Measurements from ENCODE around the gene CTAGE9.
"Not testable (repeated sequence)": the region's sequence is repeated elsewhere in the genome, so short reads cannot be mapped to it uniquely, and the experiment has no call there.

CTAGE9 gene, protein sequence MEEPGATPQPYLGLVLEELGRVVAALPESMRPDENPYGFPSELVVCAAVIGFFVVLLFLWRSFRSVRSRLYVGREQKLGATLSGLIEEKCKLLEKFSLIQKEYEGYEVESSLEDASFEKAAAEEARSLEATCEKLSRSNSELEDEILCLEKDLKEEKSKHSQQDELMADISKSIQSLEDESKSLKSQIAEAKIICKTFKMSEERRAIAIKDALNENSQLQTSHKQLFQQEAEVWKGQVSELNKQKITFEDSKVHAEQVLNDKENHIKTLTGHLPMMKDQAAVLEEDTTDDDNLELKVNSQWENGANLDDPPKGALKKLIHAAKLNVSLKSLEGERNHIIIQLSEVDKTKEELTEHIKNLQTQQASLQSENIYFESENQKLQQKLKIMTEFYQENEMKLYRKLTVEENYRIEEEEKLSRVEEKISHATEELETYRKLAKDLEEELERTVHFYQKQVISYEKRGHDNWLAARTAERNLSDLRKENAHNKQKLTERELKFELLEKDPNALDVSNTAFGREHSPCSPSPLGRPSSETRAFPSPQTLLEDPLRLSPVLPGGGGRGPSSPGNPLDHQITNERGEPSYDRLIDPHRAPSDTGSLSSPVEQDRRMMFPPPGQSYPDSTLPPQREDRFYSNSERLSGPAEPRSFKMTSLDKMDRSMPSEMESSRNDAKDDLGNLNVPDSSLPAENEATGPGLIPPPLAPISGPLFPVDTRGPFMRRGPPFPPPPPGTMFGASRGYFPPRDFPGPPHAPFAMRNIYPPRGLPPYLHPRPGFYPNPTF

DNA sequence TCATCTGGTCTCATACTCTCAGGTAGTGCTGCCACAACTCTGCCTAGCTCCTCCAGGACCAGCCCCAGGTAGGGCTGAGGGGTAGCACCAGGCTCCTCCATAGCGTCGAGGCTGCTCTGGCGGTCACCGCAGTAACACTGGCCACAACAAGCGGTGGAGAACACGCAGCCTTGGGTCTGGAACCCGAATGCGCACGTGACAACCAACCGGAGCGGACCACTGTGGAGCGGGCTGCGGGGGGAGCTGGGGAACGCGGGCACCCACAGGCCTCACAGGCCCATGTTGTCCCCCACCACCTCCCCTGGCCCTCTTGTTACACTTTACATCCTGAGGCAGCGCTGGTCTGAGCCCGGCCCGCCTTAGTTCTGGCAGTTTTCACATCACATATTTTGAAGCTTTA lies at the start of gene CTAGE9:
CTAGE9 (minus strand) TSS at position 101 of the 400 bp plus-strand sequence; CDS start at position 101, 0 bp downstream.
- not testable (repeated sequence) for DNase-seq (ENCODE audit: low read depth, low spot score)

GRCh38 chr6:131758920-131759319 lies 48.1 kb upstream of the CTAGE9 start:
- DNase-seq (ENCODE audit: low read depth, low spot score), result no peak

DNA sequence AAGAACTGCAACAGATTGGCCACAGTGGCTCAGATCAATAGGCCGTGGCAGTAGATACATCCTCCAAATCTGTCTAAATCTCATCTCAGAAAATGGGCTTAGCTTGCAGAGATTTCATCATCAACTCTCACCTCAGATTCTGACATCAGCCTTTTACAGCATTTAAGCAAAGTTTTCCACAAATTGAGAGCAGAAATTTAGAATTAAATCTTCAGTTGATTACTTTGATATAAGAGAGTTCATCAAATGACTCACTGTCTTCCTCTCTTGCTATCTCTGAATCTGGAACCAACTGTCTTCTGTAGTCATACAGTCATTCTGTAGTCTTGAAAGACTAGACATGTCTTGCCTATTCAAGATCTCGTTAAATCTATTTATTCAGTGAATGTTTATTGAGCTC lies 45.2 kb upstream of the CTAGE9 start:
- DNase-seq (ENCODE audit: low read depth, low spot score), result no peak

DNA sequence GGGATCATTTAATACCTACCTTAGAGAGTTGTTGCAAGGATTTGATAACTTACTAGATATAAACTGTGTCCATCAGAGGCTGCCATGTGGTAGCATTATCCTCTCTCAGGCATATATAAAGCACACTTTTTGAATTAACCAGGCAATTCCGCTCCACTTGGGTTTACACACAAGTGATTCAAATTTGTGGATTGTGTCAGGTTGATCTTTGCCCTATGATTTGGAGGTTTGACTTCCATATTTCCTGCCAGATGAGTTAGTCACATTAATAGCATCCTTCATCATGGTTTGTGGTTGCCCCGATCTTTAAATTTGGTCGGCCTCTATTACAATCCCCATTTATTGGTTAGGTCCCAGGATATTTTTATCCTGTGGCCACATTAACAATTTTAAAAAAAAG lies 44.8 kb upstream of the CTAGE9 start:
- no peak for DNase-seq (ENCODE audit: low read depth, low spot score)

DNA sequence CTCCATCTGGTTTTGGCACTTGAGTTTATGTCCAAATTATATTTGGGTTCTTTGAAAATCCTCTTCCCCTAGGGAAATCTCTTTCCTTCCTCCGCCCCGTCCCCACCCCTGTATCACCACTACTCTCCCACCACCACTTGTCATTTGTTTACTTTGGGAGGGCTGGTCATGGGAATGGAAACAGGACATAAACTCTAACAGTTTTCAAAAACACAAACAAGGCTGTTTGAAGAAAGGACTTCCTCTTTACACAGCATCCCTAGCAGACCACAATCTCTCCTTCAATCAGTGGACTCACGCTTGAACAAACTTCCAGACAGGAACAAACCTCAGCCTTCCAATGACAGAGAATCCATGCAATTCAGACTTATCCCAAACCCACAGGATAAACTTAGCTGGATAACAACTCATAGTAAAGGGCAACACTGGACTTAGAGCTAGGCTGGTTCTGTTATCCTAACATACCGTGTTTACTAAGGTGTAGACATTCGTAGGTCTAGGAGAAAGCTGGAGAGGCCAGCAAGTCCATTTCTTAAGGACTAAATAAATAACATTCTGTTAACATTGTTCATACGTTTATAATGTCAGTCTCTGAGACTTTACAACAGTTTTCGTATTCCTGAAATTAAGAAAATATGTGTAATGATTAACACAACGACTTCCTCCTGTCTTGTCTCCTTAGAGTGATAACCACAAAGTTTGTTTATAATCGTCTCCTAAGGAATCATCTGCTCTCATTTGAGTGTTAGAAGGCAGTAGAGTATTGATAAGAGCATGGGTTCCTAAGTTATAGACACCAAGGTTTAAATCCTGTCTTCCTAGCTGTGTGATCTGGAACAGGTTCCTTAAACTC lies 44.1 kb upstream of the CTAGE9 start:
- DNase-seq (ENCODE audit: low read depth, low spot score), result no peak

DNA sequence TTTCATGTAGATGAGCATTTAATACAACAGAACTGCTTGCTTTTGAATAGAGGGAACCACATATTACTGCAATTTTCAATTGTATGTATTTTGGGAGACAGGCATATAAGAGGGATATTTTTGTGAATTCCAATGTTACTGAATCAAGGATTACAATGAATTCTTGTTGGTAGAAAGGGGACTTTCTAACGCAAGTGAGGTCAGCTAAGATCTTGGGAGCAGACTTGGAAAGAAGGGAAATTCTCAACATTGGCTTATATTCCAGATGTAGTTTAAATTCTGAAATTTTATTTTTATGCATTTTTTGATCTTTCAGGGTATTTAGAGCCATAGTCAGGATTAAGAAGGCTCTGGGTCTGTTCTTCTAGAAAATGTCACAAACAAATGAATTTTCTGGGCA lies 43.3 kb upstream of the CTAGE9 start:
- DNase-seq (ENCODE audit: low read depth, low spot score), result no peak

DNA sequence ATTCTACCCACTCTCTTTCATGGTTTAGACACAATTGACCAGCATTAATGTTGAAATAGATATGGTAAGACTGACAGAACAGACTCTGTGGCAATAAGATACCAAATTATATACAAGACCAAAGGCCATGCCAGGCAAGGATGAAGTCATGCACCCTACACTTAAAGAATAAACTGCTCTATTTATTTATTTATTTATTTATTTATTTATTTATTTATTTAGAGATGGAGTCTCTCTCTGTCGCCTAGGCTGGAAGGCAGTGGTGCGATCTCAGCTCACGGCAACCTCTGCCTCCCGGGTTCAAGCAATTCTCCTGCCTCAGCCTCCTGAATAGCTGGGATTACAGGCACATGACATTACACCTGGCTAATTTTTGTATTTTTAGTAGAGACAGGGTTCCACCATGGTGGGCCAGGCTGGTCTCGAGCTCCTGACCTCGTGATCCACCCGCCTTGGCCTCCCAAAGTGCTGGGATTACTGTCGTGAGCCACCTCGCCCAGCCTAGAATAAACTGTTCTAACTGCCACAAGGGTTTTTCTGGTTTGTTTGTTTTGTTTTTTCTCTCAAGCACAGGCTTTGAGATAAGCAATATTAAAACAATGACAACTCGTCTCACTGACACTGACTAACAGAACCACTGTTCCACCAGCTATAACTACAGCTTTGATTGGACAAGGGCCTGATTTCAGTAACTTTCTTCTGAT lies 40.3 kb upstream of the CTAGE9 start:
- not testable (repeated sequence) for DNase-seq (ENCODE audit: low read depth, low spot score)

DNA sequence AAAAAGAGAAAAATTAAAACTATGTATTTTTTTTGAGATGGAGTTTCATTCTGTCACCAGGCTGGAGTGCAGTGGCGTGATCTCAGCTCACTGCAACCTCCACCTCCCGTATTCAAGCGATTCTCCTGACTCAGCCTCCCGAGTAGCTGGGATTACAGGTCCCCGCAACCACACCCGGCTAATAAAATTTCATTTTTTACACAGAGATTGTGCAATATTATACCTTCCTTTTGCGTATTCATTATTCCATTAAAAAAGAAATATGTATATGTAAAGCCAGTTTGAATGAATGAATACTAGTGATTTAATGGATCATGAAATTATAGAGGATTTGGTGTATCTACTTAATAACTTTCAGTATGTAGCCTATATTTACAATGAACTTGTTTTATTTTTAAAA lies 38.2 kb upstream of the CTAGE9 start:
- DNase-seq (ENCODE audit: low read depth, low spot score), result no peak

GRCh38 chr6:131747821-131748353 lies 37.1 kb upstream of the CTAGE9 start:
- no peak for DNase-seq (ENCODE audit: low read depth, low spot score)

- no peak for DNase-seq (ENCODE audit: low read depth, low spot score)
Observed at GRCh38 chr6:131745476-131745875, 34.7 kb upstream of the CTAGE9 start.

DNA sequence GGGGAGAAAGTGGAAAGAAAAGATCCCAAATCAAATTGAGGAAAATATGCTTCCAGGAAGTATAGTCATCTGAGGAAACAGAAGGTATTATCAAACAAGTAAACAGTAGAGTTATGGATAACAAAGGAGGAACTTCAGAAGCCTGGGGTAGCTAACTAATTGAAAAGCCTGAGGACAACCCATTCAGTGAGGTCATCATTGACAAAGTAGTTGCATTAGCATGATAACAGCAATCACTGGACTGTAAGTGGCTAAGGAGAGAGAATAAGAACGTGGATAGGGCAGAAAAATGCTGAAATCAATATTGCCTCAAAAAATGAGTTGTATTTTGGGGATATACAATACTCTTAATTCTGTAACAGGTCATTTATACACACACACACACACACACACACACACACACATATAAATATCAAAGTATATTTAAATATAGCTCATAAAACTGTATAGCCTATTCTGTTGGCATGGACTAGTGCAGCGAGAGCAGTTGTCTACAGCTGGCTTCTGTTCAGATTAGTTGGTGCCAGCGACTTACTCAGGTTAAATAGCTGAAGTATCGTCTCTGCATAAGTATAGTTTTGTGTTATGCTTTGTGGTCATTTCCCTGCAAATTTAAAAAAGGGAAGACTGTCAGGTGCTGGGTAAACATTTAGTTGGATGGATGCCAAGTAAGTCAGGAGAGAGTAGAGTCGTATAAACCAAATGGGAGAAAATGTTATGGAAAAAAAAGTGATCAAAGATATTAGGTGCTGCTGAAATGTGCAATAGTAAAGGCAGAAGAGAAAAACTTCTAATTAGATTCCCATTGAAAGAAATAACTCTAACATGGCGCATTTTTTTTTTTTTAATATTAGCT lies 33.8 kb upstream of the CTAGE9 start:
- peak; percentile 28 for DNase-seq (ENCODE audit: low read depth, low spot score)

DNA sequence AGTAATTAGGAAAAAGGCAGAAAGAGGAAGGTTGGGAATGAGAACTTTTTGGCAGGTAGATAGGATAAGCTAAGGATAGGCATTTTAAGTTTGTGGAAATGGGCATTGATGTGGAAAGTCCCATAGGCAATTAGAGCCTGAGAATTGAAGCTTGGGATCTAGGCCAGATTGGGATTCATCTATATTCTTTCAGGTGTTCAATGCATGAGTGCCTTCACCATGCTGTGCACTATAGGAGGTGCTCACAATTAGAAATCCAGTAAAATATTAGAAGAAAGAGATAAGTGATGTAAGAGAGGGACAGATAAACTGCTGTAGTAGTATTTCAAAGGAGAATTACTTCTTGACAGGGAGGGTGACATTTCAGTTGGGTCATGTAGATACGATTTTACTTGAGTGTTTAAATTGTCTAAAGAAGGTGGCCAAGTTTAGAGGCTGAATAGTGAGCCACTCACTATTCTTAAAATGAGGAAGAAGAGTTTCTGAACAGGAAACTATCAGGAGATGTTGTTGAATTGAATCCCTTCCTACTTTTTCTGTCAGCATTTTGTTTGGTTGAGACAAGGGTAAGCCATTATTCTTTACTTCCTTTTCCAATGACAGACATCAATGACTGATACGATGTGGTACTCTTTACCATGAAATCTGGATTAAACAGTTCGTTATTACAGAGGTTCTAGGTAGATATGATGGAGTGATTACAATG lies 31.0 kb upstream of the CTAGE9 start:
- no peak for DNase-seq (ENCODE audit: low read depth, low spot score)

DNA sequence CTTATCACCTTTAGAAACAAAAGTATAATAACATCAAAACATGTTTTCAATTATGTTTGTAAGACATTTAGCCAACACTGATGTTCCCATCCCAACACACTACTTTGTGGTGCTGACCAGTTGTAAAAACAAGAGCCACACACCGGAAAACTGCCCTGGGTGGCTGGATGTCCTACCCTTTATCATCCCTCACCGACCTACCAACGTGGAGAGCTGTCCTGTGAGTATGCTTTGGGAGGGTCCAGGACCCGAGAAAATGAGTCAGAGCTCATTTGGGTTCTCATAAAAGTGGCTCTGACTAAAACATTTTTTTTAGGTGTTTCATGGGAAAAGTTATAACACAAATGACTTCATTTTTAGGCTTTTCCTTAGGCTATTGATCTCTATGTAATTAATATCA lies 29.3 kb upstream of the CTAGE9 start:
- no peak for DNase-seq (ENCODE audit: low read depth, low spot score)

- DNase-seq (ENCODE audit: low read depth, low spot score), result no peak
Observed at GRCh38 chr6:131739136-131739535, 28.3 kb upstream of the CTAGE9 start.

DNA sequence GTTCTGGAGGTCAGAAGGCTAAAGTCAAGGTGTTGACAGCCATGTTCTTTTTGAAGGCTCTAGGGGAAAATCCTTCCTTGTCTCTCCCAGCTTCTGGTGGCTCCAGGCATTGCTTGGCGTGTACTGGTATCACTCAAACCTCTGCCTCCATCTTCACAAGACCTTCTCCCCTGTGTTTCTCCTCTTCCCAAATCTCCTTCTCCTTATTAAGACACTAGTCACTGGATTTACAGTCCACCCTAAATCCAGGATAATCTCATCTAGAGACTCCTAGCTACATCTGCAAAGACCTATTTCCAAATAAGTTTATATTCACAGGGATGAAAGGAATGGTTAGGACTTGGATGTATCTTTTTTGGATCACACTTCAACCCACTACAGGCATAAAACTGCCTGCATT lies 26.0 kb upstream of the CTAGE9 start:
- no peak for DNase-seq (ENCODE audit: low read depth, low spot score)

GRCh38 chr6:131736003-131736596 lies 25.3 kb upstream of the CTAGE9 start:
- DNase-seq (ENCODE audit: low read depth, low spot score), result no peak

DNA sequence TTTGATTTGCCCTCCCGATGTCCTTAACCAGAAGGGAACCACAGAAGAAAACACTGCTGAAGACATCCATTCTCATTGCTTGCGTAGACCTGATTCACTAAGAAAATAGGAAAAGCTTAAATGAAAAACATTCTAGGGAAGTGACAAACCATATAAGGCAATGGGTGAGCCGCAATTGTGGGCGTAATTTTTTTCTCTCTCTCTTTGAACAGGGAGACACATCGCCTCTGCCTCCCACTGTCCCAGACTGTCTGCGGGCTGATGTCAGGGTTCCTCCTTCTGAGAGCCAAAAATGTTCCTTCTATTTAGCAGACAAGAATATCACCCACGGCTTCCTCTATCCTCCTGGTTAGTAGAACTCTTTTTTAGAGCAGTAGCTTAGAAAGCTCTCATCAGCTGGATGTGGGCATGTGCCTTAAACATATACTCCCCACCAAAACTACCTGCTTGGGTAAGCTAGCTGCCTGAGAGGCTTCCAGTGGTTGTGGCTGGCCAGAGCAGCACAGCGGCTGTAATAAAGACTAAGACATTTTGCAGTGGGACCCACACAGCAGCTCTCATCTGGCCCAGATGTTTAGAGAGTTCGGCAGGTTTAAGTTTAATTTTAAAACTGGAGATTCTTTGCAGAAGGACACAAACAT lies 22.7 kb upstream of the CTAGE9 start:
- DNase-seq (ENCODE audit: low read depth, low spot score), result no peak

GRCh38 chr6:131731224-131731623 lies 20.4 kb upstream of the CTAGE9 start:
- DNase-seq (ENCODE audit: low read depth, low spot score), result no peak

- DNase-seq (ENCODE audit: low read depth, low spot score), result no peak
Observed at GRCh38 chr6:131730264-131730663, 19.4 kb upstream of the CTAGE9 start.

Measured in iPS DF 19.7 (cell line).